Activated T-helper 1 cell treated with anti-CD3 and anti-CD28 coated beads, Interleukin-12 subunit alpha, Interleukin-12 subunit beta, Interleukin-2, Interleukin-4 antibody, amounts not matched to agents 30 ng/mL and 10 ng/mL and 1 ng/mL, durations not matched to agents 14 hours and 24 hours and 36 hours (primary cell): ENCODE measurements around the gene PLD1. TPM values are rescaled to one million over a fixed set of nuclear protein-coding genes. Genes with fewer than 3 reads are reported as not detected.

Source experiments
- DNase-seq: peaks from one replicate; pipeline ENCODE4 v3.0.0; 2021; ENCODE audit warnings: low spot score
- H3K27ac Mint-ChIP-seq: one replicate; pipeline ENCODE4 v1.8.0; 2021; ENCODE audit warnings: mild to moderate bottlenecking, mixed read lengths
- H3K27me3 Mint-ChIP-seq: one replicate; pipeline ENCODE4 v1.8.0; 2022; ENCODE audit warnings: mild to moderate bottlenecking, moderate library complexity, mixed read lengths; ENCODE audit not compliant: insufficient read depth
- H3K36me3 Mint-ChIP-seq: one replicate; pipeline ENCODE4 v1.8.0; 2021; ENCODE audit warnings: low read depth, mixed read lengths
- H3K4me1 Mint-ChIP-seq: one replicate; pipeline ENCODE4 v1.8.0; 2021; ENCODE audit warnings: low read depth, mixed read lengths
- H3K4me3 Mint-ChIP-seq: one replicate; pipeline ENCODE4 v1.8.0; 2021; ENCODE audit warnings: mild to moderate bottlenecking, moderate library complexity, mixed read lengths
- H3K9me3 Mint-ChIP-seq: one replicate; pipeline ENCODE4 v1.8.0; 2021; ENCODE audit warnings: mixed read lengths
- intact Hi-C: fragments of 100-400 bp; cut with micrococcal nuclease; formaldehyde crosslinking; loops from one replicate; pipeline ENCODE4 v1.15.1; 2024
- total RNA-seq: library from RNA; stranded (reverse); gene quantifications from 2 replicates; pipeline ENCODE4 v1.2.3, GENCODE V29; 2022

PLD1 gene
- total RNA-seq, 1 donor from 2014 or later, result 0.29 TPM

- Mint-ChIP-seq H3K27me3 (peaks cover 12% of the 10 kb centered on the region), H3K4me3 (no peak overlapping the region), H3K27ac (no peak overlapping the region), H3K9me3 (no peaks in the 10 kb centered on the region), H3K4me1 (no peaks in the 10 kb centered on the region), H3K36me3 (no peaks in the 10 kb centered on the region)
- no peak for DNase-seq
- intact Hi-C loops, result no loop called here
Measured at GRCh38 chr3:171654326-171654725, 156.0 kb downstream of the PLD1 start.

GRCh38 chr3:171653701-171654100 is 156.6 kb downstream of the PLD1 start:
- Mint-ChIP-seq H3K4me1 (no peaks in the 10 kb centered on the region), H3K27ac (no peak overlapping the region), H3K4me3 (no peak overlapping the region), H3K27me3 (peaks cover 9% of the 10 kb centered on the region), H3K9me3 (no peaks in the 10 kb centered on the region), H3K36me3 (no peaks in the 10 kb centered on the region)
- no peak for DNase-seq
- intact Hi-C loops, result no loop called here

- Mint-ChIP-seq H3K36me3 (no peaks in the 10 kb centered on the region), H3K4me3 (no peak overlapping the region), H3K27me3 (peaks cover 5% of the 10 kb centered on the region), H3K27ac (no peak overlapping the region), H3K4me1 (no peaks in the 10 kb centered on the region), H3K9me3 (no peaks in the 10 kb centered on the region)
- no peak for DNase-seq
- intact Hi-C loops, result no loop called here
Measured at GRCh38 chr3:171652932-171653331, 157.4 kb downstream of the PLD1 start.

GRCh38 chr3:171649911-171650592 is 160.2 kb downstream of the PLD1 start:
- H3K4me1 Mint-ChIP-seq, result no peaks in the 10 kb centered on the region
- H3K27me3 Mint-ChIP-seq, result peaks cover 2% of the 10 kb centered on the region
- H3K9me3 Mint-ChIP-seq, result no peaks in the 10 kb centered on the region
- H3K27ac Mint-ChIP-seq, result no peak overlapping the region
- H3K36me3 Mint-ChIP-seq, result no peaks in the 10 kb centered on the region
- no peak overlapping the region for H3K4me3 Mint-ChIP-seq
- intact Hi-C loops, result loop anchor here (10.0 kb wide), 1 partner anchor 185 kb away; no protein-coding TSS in a partner anchor
- DNase-seq, result no peak

- Mint-ChIP-seq H3K4me3 (no peak overlapping the region), H3K4me1 (no peaks in the 10 kb centered on the region), H3K27me3 (peaks cover 2% of the 10 kb centered on the region), H3K36me3 (no peaks in the 10 kb centered on the region), H3K27ac (no peak overlapping the region), H3K9me3 (no peaks in the 10 kb centered on the region)
- intact Hi-C loops, result loop anchor here (10.0 kb wide), 1 partner anchor 186 kb away; no protein-coding TSS in a partner anchor
- DNase-seq, result no peak
Measured at GRCh38 chr3:171649267-171649666, 161.0 kb downstream of the PLD1 start.

GRCh38 chr3:171648069-171648468 is 162.2 kb downstream of the PLD1 start:
- H3K36me3 Mint-ChIP-seq, result no peaks in the 10 kb centered on the region
- H3K27ac Mint-ChIP-seq, result no peak overlapping the region

GRCh38 chr3:171646357-171647133 is 163.7 kb downstream of the PLD1 start:
- peaks cover 2% of the 10 kb centered on the region for H3K27me3 Mint-ChIP-seq
- H3K4me3 Mint-ChIP-seq, result no peak overlapping the region
- H3K36me3 Mint-ChIP-seq, result no peaks in the 10 kb centered on the region
- no peaks in the 10 kb centered on the region for H3K9me3 Mint-ChIP-seq
- intact Hi-C loops, result loop anchor here (1.0 to 10.0 kb wide), 4 partner anchors 126 to 1020 kb away; no protein-coding TSS in a partner anchor
- DNase-seq, result no peak
- H3K4me1 Mint-ChIP-seq, result no peaks in the 10 kb centered on the region
- H3K27ac Mint-ChIP-seq, result no peak overlapping the region

More at GRCh38 chr3:171648069-171648468, 162.2 kb downstream of the PLD1 start:
- intact Hi-C loops, result loop anchor here (10.0 kb wide), 1 partner anchor 187 kb away; no protein-coding TSS in a partner anchor
- no peak for DNase-seq
- Mint-ChIP-seq H3K4me3 (no peak overlapping the region), H3K4me1 (no peaks in the 10 kb centered on the region), H3K27me3 (peaks cover 2% of the 10 kb centered on the region), H3K9me3 (no peaks in the 10 kb centered on the region)

GRCh38 chr3:171644681-171645080 is 165.6 kb downstream of the PLD1 start:
- no peaks in the 10 kb centered on the region for H3K36me3 Mint-ChIP-seq
- no peaks in the 10 kb centered on the region for H3K4me1 Mint-ChIP-seq
- intact Hi-C loops, result loop anchor here (10.0 kb wide), 1 partner anchor 190 kb away; no protein-coding TSS in a partner anchor
- no peak overlapping the region for H3K27ac Mint-ChIP-seq
- no peak overlapping the region for H3K4me3 Mint-ChIP-seq
- H3K9me3 Mint-ChIP-seq, result no peaks in the 10 kb centered on the region
- no peak for DNase-seq
- peaks cover 5% of the 10 kb centered on the region for H3K27me3 Mint-ChIP-seq

- DNase-seq, result no peak
- intact Hi-C loops, result loop anchor here (10.0 kb wide), 1 partner anchor 191 kb away; no protein-coding TSS in a partner anchor
- Mint-ChIP-seq H3K27ac (no peak overlapping the region), H3K36me3 (no peaks in the 10 kb centered on the region), H3K9me3 (no peaks in the 10 kb centered on the region), H3K4me3 (no peak overlapping the region), H3K27me3 (peaks cover 5% of the 10 kb centered on the region), H3K4me1 (no peaks in the 10 kb centered on the region)
Measured at GRCh38 chr3:171643681-171644080, 166.6 kb downstream of the PLD1 start.

GRCh38 chr3:171643033-171643432 is 167.2 kb downstream of the PLD1 start:
- no peaks in the 10 kb centered on the region for H3K9me3 Mint-ChIP-seq

GRCh38 chr3:171640520-171641412 is 169.5 kb downstream of the PLD1 start:
- Mint-ChIP-seq H3K27ac (no peak overlapping the region), H3K9me3 (no peaks in the 10 kb centered on the region), H3K27me3 (peaks cover 4% of the 10 kb centered on the region), H3K4me3 (no peak overlapping the region), H3K36me3 (no peaks in the 10 kb centered on the region), H3K4me1 (no peaks in the 10 kb centered on the region)
- no peak for DNase-seq
- intact Hi-C loops, result loop anchor here (10.0 kb wide), 1 partner anchor 194 kb away; no protein-coding TSS in a partner anchor

More at GRCh38 chr3:171643033-171643432, 167.2 kb downstream of the PLD1 start:
- H3K27me3 Mint-ChIP-seq, result peaks cover 5% of the 10 kb centered on the region
- H3K27ac Mint-ChIP-seq, result no peak overlapping the region
- no peak for DNase-seq
- H3K4me3 Mint-ChIP-seq, result no peak overlapping the region
- no peaks in the 10 kb centered on the region for H3K4me1 Mint-ChIP-seq
- intact Hi-C loops, result loop anchor here (10.0 kb wide), 1 partner anchor 192 kb away; no protein-coding TSS in a partner anchor
- H3K36me3 Mint-ChIP-seq, result no peaks in the 10 kb centered on the region

- DNase-seq, result no peak
- peaks cover 4% of the 10 kb centered on the region for H3K27me3 Mint-ChIP-seq
- no peak overlapping the region for H3K4me3 Mint-ChIP-seq
- H3K27ac Mint-ChIP-seq, result no peak overlapping the region
- no peaks in the 10 kb centered on the region for H3K36me3 Mint-ChIP-seq
- intact Hi-C loops, result no loop called here
- no peaks in the 10 kb centered on the region for H3K4me1 Mint-ChIP-seq
- no peaks in the 10 kb centered on the region for H3K9me3 Mint-ChIP-seq
Measured at GRCh38 chr3:171636666-171637065, 173.6 kb downstream of the PLD1 start.
